Activated naive CD8-positive, alpha-beta T cell treated with anti-CD3 and anti-CD28 coated beads, Interleukin-2, amount 50 U/mL, for 24 hours (primary cell): Measurements from ENCODE around the gene PEAK1.

Experiments
- ATAC-seq: fragments of 150-1000 bp; cut with Tn5 transposase; one replicate; pipeline ENCODE4 v1.10.0; 2021
- DNase-seq: peaks from one replicate; pipeline ENCODE4 v3.0.0; 2021
- H3K27ac Mint-ChIP-seq: one replicate; pipeline ENCODE4 v1.8.0; 2021; ENCODE audit warnings: mild to moderate bottlenecking, mixed read lengths
- H3K27me3 Mint-ChIP-seq: one replicate; pipeline ENCODE4 v1.8.0; 2021; ENCODE audit warnings: mixed read lengths
- H3K36me3 Mint-ChIP-seq: one replicate; pipeline ENCODE4 v1.8.0; 2021; ENCODE audit warnings: low read depth, mixed read lengths
- H3K4me1 Mint-ChIP-seq: one replicate; pipeline ENCODE4 v1.8.0; 2021; ENCODE audit warnings: mixed read lengths
- H3K4me3 Mint-ChIP-seq: one replicate; pipeline ENCODE4 v1.8.0; 2021; ENCODE audit warnings: mild to moderate bottlenecking, moderate library complexity, mixed read lengths
- H3K9me3 Mint-ChIP-seq: one replicate; pipeline ENCODE4 v1.8.0; 2021; ENCODE audit warnings: mixed read lengths

PEAK1 gene

DNA sequence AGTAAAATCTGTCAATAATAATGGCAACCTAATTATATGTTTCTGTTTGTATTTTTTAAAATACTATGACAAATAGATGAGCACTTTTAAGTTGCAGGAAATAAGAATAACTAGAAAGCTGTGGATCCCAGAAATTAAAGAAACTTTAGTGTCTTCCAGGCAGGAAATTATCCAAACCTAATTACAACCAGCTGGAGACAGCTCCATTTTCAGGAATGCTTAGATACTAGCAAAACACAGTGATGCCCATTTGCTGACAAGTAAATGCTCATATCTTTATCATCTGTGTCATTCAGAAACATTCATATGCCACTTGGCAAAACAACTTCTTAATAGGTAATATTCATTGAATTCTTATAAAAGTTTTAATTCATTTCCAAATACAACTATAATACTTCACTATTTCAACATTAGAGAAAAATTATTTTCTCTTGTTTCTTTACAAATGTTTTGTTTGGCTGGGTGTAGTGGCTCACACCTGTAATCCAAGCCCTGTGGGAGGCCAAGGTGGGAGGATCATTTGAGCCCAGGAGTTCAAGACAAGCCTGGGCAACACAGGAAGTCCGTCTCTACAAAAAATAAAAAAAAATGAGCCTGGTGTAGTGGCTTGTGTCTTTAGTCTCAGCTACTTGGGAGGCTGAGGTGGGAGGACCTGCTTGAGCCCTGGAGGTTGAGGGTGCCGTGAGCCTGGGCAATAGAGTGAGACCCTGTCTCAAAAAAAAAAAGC lies 179.9 kb downstream of the PEAK1 start:
- Mint-ChIP-seq H3K36me3 (peaks cover 35% of the 10 kb centered on the region), H3K27ac (no peak overlapping the region), H3K4me1 (peaks cover 8% of the 10 kb centered on the region), H3K27me3 (no peaks in the 10 kb centered on the region), H3K9me3 (peaks cover 7% of the 10 kb centered on the region), H3K4me3 (no peak overlapping the region)
- DNase-seq, result no peak
- ATAC-seq, result no peak

DNA sequence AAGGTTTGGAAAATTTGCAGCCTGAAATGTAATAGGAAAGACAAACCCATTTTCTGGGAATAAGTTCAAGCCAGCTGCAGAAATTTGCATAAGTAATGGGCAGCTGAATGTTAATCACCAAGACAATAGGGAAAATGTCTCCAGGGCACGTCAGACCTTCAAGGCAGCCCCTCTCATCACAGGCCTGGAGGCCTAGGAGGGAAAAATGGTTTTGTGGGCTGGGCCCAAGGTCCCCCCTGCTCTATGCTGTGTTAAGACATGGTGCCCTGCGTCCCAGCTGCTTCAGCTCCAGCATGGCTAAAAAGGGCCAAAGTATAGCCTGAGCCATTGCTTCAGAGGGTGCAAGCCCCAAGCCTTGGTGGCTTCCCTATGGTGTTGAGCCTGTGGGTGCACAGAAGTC lies 184.3 kb downstream of the PEAK1 start:
- no peak overlapping the region for H3K4me3 Mint-ChIP-seq
- peaks cover 10% of the 10 kb centered on the region for H3K4me1 Mint-ChIP-seq
- H3K27me3 Mint-ChIP-seq, result no peaks in the 10 kb centered on the region
- H3K36me3 Mint-ChIP-seq, result peaks cover 31% of the 10 kb centered on the region
- DNase-seq (no peak), ATAC-seq (no peak)
- H3K27ac Mint-ChIP-seq, result no peak overlapping the region
- H3K9me3 Mint-ChIP-seq, result peaks cover 7% of the 10 kb centered on the region

DNA sequence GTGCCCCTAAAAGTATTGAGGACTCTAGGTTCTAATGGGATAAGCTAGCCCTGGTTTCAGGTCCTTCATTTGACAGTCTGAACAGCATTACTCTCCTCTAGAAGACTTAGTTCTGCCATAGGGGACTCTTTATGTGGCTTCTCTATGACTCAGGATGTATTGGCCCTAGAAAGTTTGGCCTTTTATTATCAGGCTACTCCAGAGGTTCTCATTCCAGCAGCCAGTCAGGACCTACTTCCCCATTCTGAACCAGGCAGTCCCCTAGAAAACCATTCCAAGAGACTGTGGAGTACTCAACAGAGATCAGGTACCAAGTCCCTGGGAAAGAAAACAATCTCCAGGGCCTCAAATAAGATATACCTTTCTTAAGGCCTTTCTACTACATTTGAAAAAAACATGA lies 191.1 kb downstream of the PEAK1 start:
- Mint-ChIP-seq H3K36me3 (no peaks in the 10 kb centered on the region), H3K9me3 (no peaks in the 10 kb centered on the region), H3K27ac (no peak overlapping the region), H3K4me1 (peaks cover 23% of the 10 kb centered on the region), H3K27me3 (no peaks in the 10 kb centered on the region), H3K4me3 (no peak overlapping the region)
- DNase-seq (no peak), ATAC-seq (no peak)

DNA sequence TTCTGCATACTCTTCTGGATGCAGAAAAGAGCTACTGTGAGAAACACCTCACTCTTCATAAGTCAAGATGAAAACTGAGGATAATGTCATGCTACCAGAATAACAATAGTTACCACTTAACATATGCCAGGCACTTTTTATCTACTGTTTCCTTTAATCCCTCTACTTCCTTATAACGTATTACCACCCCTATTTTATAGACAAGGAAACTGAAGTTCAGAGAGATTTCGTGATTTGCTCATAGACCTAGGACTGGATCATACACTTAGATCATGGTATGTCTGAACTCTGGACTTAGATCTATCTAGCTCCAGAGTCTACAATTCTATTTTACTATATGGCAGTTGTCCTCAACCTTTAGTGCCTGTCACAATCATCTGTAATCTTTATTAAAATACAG lies 193.3 kb downstream of the PEAK1 start:
- no peaks in the 10 kb centered on the region for H3K36me3 Mint-ChIP-seq
- ATAC-seq, result no peak
- no peak for DNase-seq
- no peak overlapping the region for H3K4me3 Mint-ChIP-seq
- peaks cover 15% of the 10 kb centered on the region for H3K4me1 Mint-ChIP-seq
- no peaks in the 10 kb centered on the region for H3K9me3 Mint-ChIP-seq
- H3K27ac Mint-ChIP-seq, result no peak overlapping the region
- no peaks in the 10 kb centered on the region for H3K27me3 Mint-ChIP-seq

DNA sequence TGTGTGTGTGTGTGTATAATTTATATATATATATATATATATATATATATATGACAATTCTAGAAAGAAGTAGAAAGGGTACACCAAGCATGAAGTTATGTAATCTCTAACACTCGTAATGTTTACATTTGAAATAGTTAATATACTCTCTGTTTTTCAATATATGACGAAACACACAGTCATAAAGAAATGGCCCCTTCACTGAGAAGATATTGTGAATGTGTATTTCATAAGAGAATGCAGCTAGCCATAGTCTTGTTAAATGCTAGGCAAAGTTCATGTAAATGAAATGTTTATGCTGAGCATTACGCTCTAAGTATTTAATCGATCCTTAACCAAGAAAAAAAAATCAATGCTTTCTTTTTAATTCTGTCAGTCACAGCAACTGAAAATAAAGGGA lies 194.3 kb downstream of the PEAK1 start:
- ATAC-seq (no peak), DNase-seq (no peak)
- no peaks in the 10 kb centered on the region for H3K27me3 Mint-ChIP-seq
- H3K9me3 Mint-ChIP-seq, result no peaks in the 10 kb centered on the region
- H3K36me3 Mint-ChIP-seq, result no peaks in the 10 kb centered on the region
- H3K4me1 Mint-ChIP-seq, result peaks cover 12% of the 10 kb centered on the region
- no peak overlapping the region for H3K27ac Mint-ChIP-seq
- H3K4me3 Mint-ChIP-seq, result no peak overlapping the region

DNA sequence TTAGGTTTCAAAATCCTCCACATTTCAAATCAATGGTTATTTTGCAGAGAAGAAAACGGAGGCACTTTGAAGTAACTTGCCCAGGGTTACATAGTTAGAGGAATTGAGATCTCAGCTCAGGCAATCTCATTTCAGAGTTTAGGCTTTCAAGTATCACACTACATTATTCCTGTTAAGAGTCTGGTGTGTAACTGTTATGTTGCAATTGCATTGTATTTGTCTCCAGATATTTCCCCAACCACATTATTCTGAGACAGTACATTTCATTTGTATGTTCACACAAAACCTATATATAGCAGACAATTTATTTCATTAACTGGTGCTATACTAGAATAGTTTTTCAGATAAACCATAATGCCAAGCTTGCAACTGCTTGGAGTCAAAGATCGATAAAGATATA lies 194.8 kb downstream of the PEAK1 start:
- Mint-ChIP-seq H3K36me3 (peaks cover 2% of the 10 kb centered on the region), H3K27me3 (no peaks in the 10 kb centered on the region), H3K4me1 (peaks cover 12% of the 10 kb centered on the region), H3K27ac (no peak overlapping the region), H3K9me3 (no peaks in the 10 kb centered on the region), H3K4me3 (no peak overlapping the region)
- DNase-seq (no peak), ATAC-seq (no peak)

DNA sequence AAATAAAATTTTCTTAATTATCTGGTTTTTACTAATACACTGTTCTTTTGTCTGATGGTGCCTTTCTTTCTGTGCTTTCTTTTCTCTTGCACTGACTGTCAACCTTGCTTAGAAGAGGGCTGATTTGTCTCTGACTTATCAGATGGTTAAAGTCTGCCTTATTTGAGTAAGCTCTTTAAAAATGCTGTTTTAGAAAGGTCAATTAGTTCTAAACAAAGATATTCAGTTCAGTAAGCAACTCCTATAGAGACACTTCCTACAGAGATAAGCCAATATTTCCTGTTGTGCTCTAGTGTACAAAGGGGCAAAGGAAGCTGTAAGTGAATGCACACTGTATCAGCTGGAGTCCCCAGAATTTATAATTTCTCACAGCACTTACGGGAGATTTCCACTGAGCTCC lies 195.6 kb downstream of the PEAK1 start:
- no peak overlapping the region for H3K27ac Mint-ChIP-seq
- no peak for DNase-seq

DNA sequence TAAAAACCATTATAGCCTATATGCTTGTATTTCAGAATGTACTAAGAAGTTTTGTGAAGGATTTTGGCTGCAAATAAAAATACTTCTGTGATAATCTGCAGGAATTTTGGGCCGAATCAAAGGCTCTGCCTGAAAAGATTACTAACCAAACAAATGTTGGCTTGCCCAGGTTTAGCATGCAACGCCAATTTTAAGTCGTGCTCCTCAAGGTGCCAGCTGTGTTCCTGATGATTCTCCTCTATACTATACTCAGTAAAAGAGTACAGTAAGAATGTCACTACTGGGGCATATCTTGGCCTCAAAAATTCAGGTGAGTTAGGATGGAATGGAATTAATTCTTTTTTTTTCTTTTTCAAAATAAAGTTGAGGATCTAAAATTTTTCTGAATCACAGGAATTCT lies 198.2 kb downstream of the PEAK1 start:
- Mint-ChIP-seq H3K27me3 (no peaks in the 10 kb centered on the region), H3K4me1 (peaks cover 12% of the 10 kb centered on the region), H3K9me3 (no peaks in the 10 kb centered on the region), H3K27ac (no peak overlapping the region), H3K4me3 (no peak overlapping the region), H3K36me3 (peaks cover 3% of the 10 kb centered on the region)
- ATAC-seq (no peak), DNase-seq (no peak)

More for the DNA sequence above, 195.6 kb downstream of the PEAK1 start:
- no peak for ATAC-seq
- H3K9me3 Mint-ChIP-seq, result no peaks in the 10 kb centered on the region
- no peak overlapping the region for H3K4me3 Mint-ChIP-seq
- H3K4me1 Mint-ChIP-seq, result peaks cover 12% of the 10 kb centered on the region
- peaks cover 2% of the 10 kb centered on the region for H3K36me3 Mint-ChIP-seq
- H3K27me3 Mint-ChIP-seq, result no peaks in the 10 kb centered on the region

DNA sequence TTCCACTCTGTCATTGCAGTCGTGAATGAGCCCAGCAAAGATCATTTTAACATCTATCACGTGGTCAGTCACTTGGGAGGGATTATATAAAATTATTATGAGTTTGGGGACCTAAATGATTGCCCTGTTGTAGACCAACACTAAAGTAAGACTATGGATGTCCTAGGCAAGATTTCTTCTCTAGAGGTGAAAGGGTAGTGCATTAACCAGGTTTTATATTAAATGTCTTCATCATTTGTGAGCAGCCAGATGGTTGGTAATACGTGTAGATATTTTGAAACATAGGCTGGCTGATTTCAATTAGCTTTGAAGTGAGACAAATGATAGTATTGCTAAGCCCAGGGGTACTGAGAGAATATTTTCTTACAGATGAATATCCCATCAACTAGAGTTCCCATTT lies 198.7 kb downstream of the PEAK1 start:
- H3K4me3 Mint-ChIP-seq, result no peak overlapping the region
- H3K4me1 Mint-ChIP-seq, result peaks cover 12% of the 10 kb centered on the region

DNA sequence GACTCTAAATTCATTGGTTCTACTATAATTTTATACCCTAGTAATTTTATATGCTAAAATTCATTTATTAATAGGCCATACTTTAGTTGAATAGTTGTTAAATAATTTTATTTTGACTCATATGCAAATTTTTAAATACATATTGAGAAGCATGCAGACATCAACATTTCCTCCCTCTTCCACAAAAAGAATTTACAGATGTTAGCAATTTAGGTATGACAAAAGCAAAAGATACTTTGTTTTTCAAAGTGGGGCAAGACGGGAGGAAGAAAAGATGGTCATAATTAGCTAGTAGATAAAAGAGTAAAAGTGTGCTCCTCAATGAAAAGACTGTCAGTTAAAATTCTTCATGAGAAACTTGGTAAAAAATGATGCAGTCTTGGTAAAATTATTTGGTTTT lies 200.1 kb downstream of the PEAK1 start:
- ATAC-seq (no peak), DNase-seq (no peak)
- Mint-ChIP-seq H3K27ac (no peak overlapping the region), H3K27me3 (no peaks in the 10 kb centered on the region), H3K9me3 (no peaks in the 10 kb centered on the region), H3K4me3 (no peak overlapping the region), H3K4me1 (peaks cover 6% of the 10 kb centered on the region), H3K36me3 (peaks cover 13% of the 10 kb centered on the region)

More for the DNA sequence above, 198.7 kb downstream of the PEAK1 start:
- Mint-ChIP-seq H3K27me3 (no peaks in the 10 kb centered on the region), H3K9me3 (no peaks in the 10 kb centered on the region), H3K27ac (no peak overlapping the region), H3K36me3 (peaks cover 6% of the 10 kb centered on the region)
- no peak for ATAC-seq
- DNase-seq, result no peak

DNA sequence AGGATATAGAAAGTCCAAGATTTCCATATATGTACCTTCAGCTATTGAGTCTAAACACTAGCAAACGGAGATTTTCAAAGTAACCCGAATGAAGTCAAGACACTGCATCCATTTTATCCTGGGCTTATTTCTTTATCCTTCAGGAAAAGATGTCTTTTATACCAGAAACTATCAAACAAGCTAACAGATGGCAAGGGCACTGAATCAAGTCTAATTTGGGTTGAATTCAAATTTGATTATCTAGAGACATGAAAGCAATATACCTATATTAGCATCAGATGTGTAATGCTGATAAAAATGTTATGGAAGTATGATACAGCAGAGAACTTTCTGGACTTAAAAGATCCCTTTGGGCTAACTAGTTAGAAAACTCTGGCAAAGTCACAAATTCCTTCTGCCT lies 210.7 kb downstream of the PEAK1 start:
- Mint-ChIP-seq H3K27ac (no peak overlapping the region), H3K4me3 (no peak overlapping the region), H3K4me1 (peaks cover 2% of the 10 kb centered on the region), H3K9me3 (peaks cover 5% of the 10 kb centered on the region), H3K27me3 (no peaks in the 10 kb centered on the region), H3K36me3 (peaks cover 24% of the 10 kb centered on the region)
- no peak for ATAC-seq
- DNase-seq, result no peak

DNA sequence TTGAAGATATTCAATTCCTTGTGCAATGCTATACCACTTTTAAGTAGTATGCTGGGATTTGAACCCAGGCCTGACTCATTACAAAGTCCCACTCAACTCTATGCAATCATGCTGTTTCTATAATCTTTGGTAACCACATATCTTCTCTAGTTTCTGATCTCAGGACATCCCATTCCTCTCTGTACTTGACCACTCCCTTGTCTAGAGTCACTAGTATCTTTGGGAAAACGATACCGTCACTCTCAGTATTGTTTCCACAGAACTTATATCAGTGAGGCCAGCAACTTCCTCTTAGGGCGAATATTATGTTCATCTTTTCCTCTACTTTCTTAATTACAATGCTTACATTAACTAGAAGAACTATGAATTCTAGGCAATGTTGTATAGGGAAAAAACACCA lies 211.7 kb downstream of the PEAK1 start:
- no peak overlapping the region for H3K4me3 Mint-ChIP-seq
- ATAC-seq, result no peak
- H3K27me3 Mint-ChIP-seq, result no peaks in the 10 kb centered on the region
- peaks cover 21% of the 10 kb centered on the region for H3K36me3 Mint-ChIP-seq
- H3K27ac Mint-ChIP-seq, result no peak overlapping the region
- peaks cover 2% of the 10 kb centered on the region for H3K4me1 Mint-ChIP-seq
- no peak for DNase-seq
- peaks cover 5% of the 10 kb centered on the region for H3K9me3 Mint-ChIP-seq

DNA sequence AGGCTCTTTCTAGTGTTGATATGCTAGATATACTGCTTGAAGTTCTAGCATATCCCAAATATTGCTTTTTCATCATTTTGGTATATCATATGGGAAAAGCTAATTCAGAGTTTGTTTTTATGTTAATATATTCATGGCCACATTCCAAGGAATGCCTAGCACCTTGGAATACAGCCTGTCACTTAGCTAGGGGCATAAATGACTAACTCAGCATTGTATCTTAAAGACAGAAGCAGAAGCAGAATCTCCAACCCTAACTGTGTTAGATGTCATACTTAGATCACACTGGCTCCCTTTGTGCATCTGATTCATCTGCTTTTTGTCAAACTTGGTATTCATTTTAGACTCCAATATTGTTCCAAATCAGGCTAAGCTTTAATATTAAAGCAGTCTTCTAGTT lies 218.2 kb downstream of the PEAK1 start:
- peaks cover 22% of the 10 kb centered on the region for H3K36me3 Mint-ChIP-seq
- no peaks in the 10 kb centered on the region for H3K27me3 Mint-ChIP-seq
- H3K4me3 Mint-ChIP-seq, result no peak overlapping the region
- DNase-seq (no peak), ATAC-seq (no peak)
- H3K9me3 Mint-ChIP-seq, result peaks cover 14% of the 10 kb centered on the region
- H3K27ac Mint-ChIP-seq, result no peak overlapping the region
- no peaks in the 10 kb centered on the region for H3K4me1 Mint-ChIP-seq

DNA sequence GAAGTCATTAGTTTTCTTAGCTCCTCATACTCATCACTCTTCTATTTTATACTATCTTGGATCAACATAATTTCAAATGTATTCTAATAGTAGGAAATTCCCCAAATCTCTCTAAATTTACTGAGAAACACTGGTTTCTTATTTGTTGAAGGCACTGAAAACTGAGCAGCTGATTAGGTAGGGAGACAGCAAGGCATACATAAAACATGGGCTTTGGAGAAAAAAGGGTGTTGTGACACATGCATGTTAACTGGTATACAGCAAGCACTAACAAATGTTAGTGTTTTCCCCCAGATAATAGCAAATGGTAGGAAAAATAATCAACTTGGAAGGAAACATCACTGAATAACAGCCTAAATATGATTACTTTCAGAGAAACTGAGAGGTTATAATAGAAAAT lies 223.5 kb downstream of the PEAK1 start:
- Mint-ChIP-seq H3K4me3 (no peak overlapping the region), H3K9me3 (peaks cover 14% of the 10 kb centered on the region), H3K36me3 (peaks cover 22% of the 10 kb centered on the region), H3K27ac (no peak overlapping the region), H3K4me1 (peaks cover 4% of the 10 kb centered on the region), H3K27me3 (no peaks in the 10 kb centered on the region)
- ATAC-seq (no peak), DNase-seq (no peak)

DNA sequence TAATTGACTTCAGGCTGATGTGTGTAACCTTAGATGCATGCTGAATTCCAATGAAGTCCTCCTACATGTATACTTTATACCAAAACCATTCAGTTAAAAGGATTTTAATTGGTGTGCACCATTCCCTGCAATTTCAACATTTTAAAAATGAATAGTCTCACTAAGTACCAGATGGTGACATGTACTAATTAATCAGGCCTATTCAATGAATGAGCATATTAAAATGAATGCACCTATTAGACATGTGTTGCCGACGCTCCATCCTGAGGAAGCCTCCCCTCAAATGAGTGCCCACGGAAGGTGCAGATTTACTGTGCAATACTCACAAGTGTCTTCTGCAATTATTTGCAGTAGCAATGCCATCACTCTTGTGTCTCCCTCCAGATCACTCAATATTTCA lies 224.3 kb downstream of the PEAK1 start:
- no peak for DNase-seq
- H3K4me1 Mint-ChIP-seq, result peaks cover 4% of the 10 kb centered on the region
- no peaks in the 10 kb centered on the region for H3K27me3 Mint-ChIP-seq
- peaks cover 22% of the 10 kb centered on the region for H3K36me3 Mint-ChIP-seq
- no peak for ATAC-seq
- no peak overlapping the region for H3K4me3 Mint-ChIP-seq
- H3K27ac Mint-ChIP-seq, result no peak overlapping the region
- peaks cover 14% of the 10 kb centered on the region for H3K9me3 Mint-ChIP-seq

DNA sequence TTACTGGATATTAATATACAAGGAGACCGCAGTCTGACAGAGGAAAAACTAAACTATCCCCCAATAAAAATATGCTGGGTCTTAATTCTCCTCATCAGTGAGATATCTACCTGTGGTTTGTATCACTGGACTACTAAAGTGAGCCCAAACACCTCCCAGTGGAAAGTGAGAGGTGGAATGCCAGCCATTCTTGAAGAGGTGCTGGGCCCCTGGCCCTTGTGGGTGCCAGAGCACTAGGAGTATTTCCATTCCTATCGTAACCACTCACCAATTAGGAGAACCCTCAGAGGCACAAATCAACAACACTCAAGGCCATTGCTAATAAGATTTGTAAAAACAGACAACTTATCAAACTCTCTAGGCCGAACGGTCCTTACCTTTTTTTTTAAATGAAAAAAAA lies 227.5 kb downstream of the PEAK1 start:
- no peaks in the 10 kb centered on the region for H3K27me3 Mint-ChIP-seq
- DNase-seq (no peak), ATAC-seq (no peak)
- H3K4me3 Mint-ChIP-seq, result no peak overlapping the region
- H3K36me3 Mint-ChIP-seq, result no peaks in the 10 kb centered on the region
- H3K4me1 Mint-ChIP-seq, result peaks cover 35% of the 10 kb centered on the region
- H3K27ac Mint-ChIP-seq, result no peak overlapping the region
- H3K9me3 Mint-ChIP-seq, result no peaks in the 10 kb centered on the region
